Measurements from ENCODE around the gene PCDH11Y.
"Not testable (repeated sequence)": the region's sequence is repeated elsewhere in the genome, so short reads cannot be mapped to it uniquely, and the experiment has no call there.

- TF ChIP-seq, protein P1, sequence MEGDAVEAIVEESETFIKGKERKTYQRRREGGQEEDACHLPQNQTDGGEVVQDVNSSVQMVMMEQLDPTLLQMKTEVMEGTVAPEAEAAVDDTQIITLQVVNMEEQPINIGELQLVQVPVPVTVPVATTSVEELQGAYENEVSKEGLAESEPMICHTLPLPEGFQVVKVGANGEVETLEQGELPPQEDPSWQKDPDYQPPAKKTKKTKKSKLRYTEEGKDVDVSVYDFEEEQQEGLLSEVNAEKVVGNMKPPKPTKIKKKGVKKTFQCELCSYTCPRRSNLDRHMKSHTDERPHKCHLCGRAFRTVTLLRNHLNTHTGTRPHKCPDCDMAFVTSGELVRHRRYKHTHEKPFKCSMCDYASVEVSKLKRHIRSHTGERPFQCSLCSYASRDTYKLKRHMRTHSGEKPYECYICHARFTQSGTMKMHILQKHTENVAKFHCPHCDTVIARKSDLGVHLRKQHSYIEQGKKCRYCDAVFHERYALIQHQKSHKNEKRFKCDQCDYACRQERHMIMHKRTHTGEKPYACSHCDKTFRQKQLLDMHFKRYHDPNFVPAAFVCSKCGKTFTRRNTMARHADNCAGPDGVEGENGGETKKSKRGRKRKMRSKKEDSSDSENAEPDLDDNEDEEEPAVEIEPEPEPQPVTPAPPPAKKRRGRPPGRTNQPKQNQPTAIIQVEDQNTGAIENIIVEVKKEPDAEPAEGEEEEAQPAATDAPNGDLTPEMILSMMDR (IDR thresholded peaks at IDR 0.05): not testable (repeated sequence)
- TF ChIP-seq POLR2AphosphoS5 (IDR thresholded peaks at IDR 0.05): not testable (repeated sequence)
These were observed 324.8 kb downstream of the PCDH11Y start for GRCh38 chrY:5324931-5325330.

Measured in transverse colon (tissue), 4 donors.